ENCODE data around the gene LDAF1.

- TF ChIP-seq, protein P1, sequence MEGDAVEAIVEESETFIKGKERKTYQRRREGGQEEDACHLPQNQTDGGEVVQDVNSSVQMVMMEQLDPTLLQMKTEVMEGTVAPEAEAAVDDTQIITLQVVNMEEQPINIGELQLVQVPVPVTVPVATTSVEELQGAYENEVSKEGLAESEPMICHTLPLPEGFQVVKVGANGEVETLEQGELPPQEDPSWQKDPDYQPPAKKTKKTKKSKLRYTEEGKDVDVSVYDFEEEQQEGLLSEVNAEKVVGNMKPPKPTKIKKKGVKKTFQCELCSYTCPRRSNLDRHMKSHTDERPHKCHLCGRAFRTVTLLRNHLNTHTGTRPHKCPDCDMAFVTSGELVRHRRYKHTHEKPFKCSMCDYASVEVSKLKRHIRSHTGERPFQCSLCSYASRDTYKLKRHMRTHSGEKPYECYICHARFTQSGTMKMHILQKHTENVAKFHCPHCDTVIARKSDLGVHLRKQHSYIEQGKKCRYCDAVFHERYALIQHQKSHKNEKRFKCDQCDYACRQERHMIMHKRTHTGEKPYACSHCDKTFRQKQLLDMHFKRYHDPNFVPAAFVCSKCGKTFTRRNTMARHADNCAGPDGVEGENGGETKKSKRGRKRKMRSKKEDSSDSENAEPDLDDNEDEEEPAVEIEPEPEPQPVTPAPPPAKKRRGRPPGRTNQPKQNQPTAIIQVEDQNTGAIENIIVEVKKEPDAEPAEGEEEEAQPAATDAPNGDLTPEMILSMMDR (IDR thresholded peaks at IDR 0.05) = no peak
- TF ChIP-seq EP300 (IDR thresholded peaks at IDR 0.05) (no peak), POLR2A (IDR thresholded peaks at IDR 0.05) (no peak)
Observed at GRCh38 chr16:21126518-21126917, 32.0 kb upstream of the LDAF1 start.
